Cardiac muscle cell (in vitro differentiated cells and primary cell): ENCODE data around the gene PPP4R4. TPM values are rescaled to one million over a fixed set of nuclear protein-coding genes. Genes with fewer than 3 reads are reported as not detected.

Source experiments
- DNase-seq, 2 donors: peaks; one replicate each; pipeline versions ENCODE4 v3.0.0 to v3.0.0-alpha.2; 2010 to 2017; ENCODE audit warnings: low read depth in 1 of 2, low spot score in 1 of 2
- H3K27ac ChIP-seq: fragments of 200-600 bp; sonication (generic); 2 replicates; pipeline ENCODE4 v1.5.1; 2016
- H3K27me3 ChIP-seq: fragments of 200-600 bp; sonication (generic); 2 replicates; pipeline ENCODE4 v1.6.0; 2016; ENCODE audit warnings: control low read depth
- H3K36me3 ChIP-seq: fragments of 200-600 bp; sonication (generic); 2 replicates; pipeline ENCODE4 v1.5.1; 2016; ENCODE audit warnings: control low read depth
- H3K4me1 ChIP-seq: fragments of 200-600 bp; sonication (generic); 2 replicates; pipeline ENCODE4 v1.8.1; 2017; ENCODE audit warnings: low read depth, mild to moderate bottlenecking, mixed run types
- H3K4me3 ChIP-seq: fragments of 200-600 bp; sonication (generic); 2 replicates; pipeline ENCODE4 v1.5.1; 2016; ENCODE audit warnings: mild to moderate bottlenecking
- H3K9me3 ChIP-seq: fragments of 200-600 bp; sonication (generic); 2 replicates; pipeline ENCODE4 v1.5.1; 2017; ENCODE audit warnings: low read depth, mild to moderate bottlenecking, control low read depth
- polyA plus RNA-seq: library from polyadenylated mRNA; unstranded; fragments of >200 nt; fragmentation: Nextera tagmentation; extraction: Ambion mirVana; gene quantifications from 2 replicates; pipeline ENCODE4 v1.2.1, GENCODE V29; 2016
- total RNA-seq: library from RNA; depleted of rRNA; stranded (reverse); fragments of >200 nt; gene quantifications from 2 replicates; pipeline ENCODE4 v1.2.3, GENCODE V29; 2016
- TF ChIP-seq, protein P1 (sequence below): IDR thresholded peaks from 2 replicates; pipeline ENCODE4 v1.5.1; 2012; ENCODE audit warnings: low read depth, mild to moderate bottlenecking, low read length

Gene PPP4R4
- total and polyA plus RNA-seq, 2 experiments from 2014 or later, result 0.59 to 9.8 TPM

DNA sequence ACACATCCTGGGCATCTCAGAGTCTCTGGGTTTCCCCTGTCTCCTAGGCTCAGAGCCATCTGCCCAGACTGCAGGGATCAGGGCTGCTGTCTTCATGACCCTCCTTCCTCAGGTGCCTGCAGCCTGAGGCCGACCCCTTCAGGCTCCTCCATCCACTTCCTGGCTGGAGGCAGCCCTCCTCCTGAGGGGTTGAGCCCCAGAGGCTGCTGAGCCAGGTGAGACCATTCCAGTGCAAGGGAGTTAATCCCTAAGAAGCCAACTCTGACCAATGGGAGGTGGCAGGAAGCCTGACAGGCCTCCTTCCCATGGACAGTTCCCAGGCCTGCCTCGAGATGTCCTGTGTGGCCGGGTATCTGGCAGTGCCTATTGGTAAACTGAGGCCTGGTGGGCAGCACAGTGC is 8.4 kb upstream of the PPP4R4 start:
- Histone ChIP-seq H3K27me3 (peaks cover 2% of the 10 kb centered on the region), H3K4me1 (no peaks in the 10 kb centered on the region), H3K9me3 (no peaks in the 10 kb centered on the region), H3K36me3 (no peaks in the 10 kb centered on the region), H3K4me3 (no peak overlapping the region), H3K27ac (no peak overlapping the region)
- no peak for DNase-seq
- TF ChIP-seq, protein P1, sequence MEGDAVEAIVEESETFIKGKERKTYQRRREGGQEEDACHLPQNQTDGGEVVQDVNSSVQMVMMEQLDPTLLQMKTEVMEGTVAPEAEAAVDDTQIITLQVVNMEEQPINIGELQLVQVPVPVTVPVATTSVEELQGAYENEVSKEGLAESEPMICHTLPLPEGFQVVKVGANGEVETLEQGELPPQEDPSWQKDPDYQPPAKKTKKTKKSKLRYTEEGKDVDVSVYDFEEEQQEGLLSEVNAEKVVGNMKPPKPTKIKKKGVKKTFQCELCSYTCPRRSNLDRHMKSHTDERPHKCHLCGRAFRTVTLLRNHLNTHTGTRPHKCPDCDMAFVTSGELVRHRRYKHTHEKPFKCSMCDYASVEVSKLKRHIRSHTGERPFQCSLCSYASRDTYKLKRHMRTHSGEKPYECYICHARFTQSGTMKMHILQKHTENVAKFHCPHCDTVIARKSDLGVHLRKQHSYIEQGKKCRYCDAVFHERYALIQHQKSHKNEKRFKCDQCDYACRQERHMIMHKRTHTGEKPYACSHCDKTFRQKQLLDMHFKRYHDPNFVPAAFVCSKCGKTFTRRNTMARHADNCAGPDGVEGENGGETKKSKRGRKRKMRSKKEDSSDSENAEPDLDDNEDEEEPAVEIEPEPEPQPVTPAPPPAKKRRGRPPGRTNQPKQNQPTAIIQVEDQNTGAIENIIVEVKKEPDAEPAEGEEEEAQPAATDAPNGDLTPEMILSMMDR, result no peak

DNA sequence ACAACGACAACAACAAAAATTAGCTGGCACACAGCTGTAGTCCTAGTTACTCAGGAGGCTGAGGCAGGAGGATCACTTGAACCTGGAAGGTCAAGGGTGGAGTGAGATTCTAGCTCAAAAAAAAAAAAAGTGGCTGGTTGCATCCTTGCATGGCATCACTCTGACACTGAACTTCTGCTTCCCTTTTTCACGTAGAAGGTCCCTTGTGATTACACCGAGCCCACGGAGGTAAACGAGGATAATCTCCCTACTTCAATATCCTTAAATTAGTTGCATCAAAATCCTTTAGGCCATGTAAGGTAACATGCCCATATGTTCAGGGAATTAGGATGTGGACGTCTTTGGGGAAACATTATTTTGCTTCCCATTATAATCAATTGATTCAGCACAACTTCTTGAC is 4.0 kb upstream of the PPP4R4 start:
- TF ChIP-seq, protein P1, result no peak
- DNase-seq, result no peak
- Histone ChIP-seq H3K27me3 (peaks cover 14% of the 10 kb centered on the region), H3K4me3 (no peak overlapping the region), H3K27ac (no peak overlapping the region), H3K4me1 (no peaks in the 10 kb centered on the region), H3K9me3 (no peaks in the 10 kb centered on the region), H3K36me3 (no peaks in the 10 kb centered on the region)

DNA sequence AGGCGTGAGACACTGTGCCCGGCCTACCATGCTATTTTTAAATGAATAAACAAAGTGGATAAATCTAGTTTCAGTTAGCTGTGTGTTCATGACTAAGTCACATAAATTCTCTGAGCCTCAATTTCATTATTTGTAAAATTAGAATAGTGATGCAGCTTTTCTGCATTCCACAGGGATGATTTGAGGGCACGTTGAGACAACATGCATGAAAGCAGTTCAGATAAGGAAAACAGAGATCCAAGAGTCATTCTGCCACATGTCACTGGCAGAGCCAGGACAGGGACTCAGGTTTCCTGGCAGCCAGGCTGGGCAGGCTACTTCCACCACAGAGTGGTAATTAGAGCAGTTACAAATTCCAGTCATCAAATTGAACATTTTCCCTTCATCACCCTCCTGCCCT is 2.9 kb upstream of the PPP4R4 start:
- no peaks in the 10 kb centered on the region for H3K4me1 ChIP-seq
- H3K27me3 ChIP-seq, result peaks cover 25% of the 10 kb centered on the region
- no peak overlapping the region for H3K4me3 ChIP-seq
- DNase-seq, result no peak
- H3K9me3 ChIP-seq, result no peaks in the 10 kb centered on the region
- TF ChIP-seq, protein P1, result no peak
- no peaks in the 10 kb centered on the region for H3K36me3 ChIP-seq
- no peak overlapping the region for H3K27ac ChIP-seq

DNA sequence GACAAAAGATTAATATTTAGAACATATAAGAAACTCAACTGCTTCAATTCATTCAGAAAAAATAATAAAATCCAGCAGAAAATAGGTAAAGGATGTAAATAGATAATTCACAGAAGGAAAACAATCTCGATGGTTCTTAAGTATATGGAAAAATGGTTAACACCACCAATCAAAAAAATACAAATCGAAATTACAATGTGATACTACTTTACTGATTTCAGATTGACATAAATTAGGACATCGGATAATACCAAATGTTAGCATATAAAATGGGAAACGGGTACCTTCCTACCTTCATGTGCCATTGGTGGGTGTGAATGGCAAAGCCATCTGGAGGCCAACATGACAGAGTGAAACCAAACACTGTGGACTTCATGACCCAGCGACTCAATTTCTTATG is 1.6 kb upstream of the PPP4R4 start:
- no peak overlapping the region for H3K4me3 ChIP-seq
- TF ChIP-seq, protein P1, result no peak
- no peaks in the 10 kb centered on the region for H3K4me1 ChIP-seq
- H3K9me3 ChIP-seq, result no peaks in the 10 kb centered on the region
- no peak overlapping the region for H3K27ac ChIP-seq
- DNase-seq, result no peak
- H3K27me3 ChIP-seq, result peaks cover 38% of the 10 kb centered on the region
- H3K36me3 ChIP-seq, result no peaks in the 10 kb centered on the region

DNA sequence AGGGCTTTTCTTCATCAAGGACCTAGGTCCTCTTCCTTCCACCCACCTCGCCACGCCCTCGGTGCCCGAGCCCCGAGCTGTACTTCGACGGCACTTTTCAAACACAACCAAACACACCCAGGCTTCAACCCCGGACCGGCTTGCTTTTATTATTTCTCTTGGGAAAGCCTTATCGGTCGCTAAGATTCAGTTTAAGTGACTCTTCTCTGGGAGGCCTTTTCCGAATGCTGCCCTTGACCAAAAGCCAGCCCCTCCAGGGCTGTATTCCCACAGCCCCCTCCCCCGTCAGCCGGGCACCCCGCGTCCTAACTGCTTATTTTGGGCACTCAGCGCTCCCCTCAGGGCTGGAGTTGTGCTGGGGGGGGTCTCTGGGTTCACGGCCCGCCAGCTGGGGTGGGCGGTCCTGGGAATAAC is 644 bp upstream of the PPP4R4 start:
- DNase-seq, result no peak
- Histone ChIP-seq H3K27me3 (peaks cover 43% of the 10 kb centered on the region), H3K4me3 (peak overlapping the region; percentile 47), H3K4me1 (no peaks in the 10 kb centered on the region), H3K36me3 (no peaks in the 10 kb centered on the region), H3K27ac (peak overlapping the region; percentile 80), H3K9me3 (no peaks in the 10 kb centered on the region)
- TF ChIP-seq, protein P1, result no peak

DNA sequence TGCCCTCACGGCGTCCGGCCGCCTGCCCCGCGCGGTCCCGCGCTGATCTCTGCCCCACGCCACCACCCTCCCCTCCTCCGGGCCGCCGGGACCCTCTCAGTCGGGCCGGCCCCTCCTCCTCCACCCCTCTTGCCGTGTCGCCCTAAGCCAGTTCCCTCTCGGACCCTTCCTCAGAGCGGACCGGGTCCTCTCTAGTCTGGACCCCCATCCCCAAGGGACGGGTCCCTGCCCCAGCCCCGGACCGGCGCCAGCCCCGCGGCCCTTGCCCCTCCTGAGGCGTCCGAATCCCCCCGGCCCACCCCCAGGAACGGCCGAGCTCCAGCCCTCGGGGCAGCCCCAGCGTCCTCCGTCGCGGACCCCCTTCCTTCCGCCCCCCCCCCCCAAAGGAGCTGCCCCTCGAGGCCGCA is 485 bp downstream of the PPP4R4 start:
- Histone ChIP-seq H3K36me3 (no peaks in the 10 kb centered on the region), H3K27me3 (peaks cover 43% of the 10 kb centered on the region), H3K4me3 (peak overlapping the region; percentile 47), H3K27ac (no peak overlapping the region), H3K9me3 (no peaks in the 10 kb centered on the region), H3K4me1 (no peaks in the 10 kb centered on the region)
- no peak for DNase-seq
- TF ChIP-seq, protein P1, result no peak
